Measurements from ENCODE around the gene ZNF629. TPM values are rescaled to one million over a fixed set of nuclear protein-coding genes. Genes with fewer than 3 reads are reported as not detected.

ZNF629 gene
- total RNA-seq, 1 experiment from 2014 or later: 10.9 TPM

GRCh38 chr16:30768583-30769181 lies 18.3 kb downstream of the ZNF629 start:
- no peak for DNase-seq (ENCODE audit: extremely low read depth, low read depth)

DNA sequence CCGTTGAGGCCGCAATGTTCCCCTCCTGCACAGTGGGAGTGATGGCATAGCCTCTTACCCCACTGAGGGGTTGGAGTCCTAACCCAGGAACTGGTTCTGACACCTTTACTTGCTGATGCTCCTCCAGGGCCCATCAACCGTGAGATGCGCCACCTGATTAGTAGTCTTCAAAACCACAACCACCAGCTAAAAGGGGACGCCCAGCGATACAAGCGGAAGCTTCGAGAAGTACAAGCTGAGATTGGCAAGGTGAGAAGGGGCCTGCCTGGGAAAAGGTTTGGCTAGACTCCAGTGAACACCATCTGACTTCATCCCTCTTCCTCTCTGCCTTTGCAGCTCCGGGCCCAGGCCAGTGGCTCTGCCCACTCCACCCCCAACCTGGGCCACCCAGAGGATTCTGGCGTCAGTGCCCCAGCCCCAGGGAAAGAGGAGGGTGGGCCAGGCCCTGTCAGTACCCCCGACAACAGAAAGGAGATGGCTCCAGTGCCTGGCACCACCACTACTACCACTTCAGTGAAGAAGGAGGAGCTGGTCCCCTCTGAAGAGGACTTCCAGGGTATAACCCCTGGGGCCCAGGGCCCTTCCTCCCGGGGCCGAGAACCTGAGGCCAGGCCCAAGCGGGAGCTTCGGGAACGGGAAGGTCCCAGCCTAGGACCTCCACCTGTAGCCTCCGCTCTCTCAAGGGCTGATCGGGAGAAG lies 19.1 kb downstream of the ZNF629 start:
- DNase-seq (ENCODE audit: extremely low read depth, low read depth): no peak

- DNase-seq (ENCODE audit: extremely low read depth, low read depth): no peak
Observed at GRCh38 chr16:30766933-30767284, 20.1 kb downstream of the ZNF629 start.

DNA sequence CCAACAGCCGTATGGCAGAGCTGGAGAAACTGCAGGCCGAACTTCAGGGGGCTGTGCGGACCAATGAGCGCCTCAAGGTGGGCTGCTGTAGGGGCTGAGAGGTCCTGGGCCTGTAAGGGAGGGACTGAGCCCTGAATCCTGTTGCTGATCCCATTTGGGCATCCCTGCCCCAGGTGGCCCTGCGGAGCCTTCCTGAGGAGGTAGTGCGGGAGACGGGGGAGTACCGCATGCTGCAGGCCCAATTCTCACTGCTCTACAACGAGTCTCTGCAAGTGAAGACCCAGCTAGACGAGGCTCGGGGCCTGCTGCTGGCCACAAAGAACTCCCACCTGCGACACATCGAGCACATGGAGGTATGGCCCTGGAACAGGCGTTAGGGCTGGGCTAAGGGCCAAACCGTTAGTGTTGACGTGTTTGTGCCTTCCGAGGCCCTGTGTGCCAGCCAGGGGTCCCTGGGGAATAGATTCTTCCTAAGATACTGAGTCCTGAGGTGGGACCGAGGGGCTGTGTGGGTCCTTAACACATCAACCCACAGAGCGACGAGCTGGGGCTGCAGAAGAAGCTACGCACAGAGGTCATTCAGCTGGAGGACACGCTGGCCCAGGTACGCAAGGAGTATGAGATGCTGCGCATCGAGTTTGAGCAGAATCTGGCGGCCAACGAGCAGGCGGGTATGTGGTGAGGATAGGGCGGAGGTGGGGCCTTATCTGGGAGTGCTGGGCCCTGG lies 20.6 kb downstream of the ZNF629 start:
- no peak for DNase-seq (ENCODE audit: extremely low read depth, low read depth)

- DNase-seq (ENCODE audit: extremely low read depth, low read depth): no peak
Observed at GRCh38 chr16:30764816-30765465, 22.1 kb downstream of the ZNF629 start.

DNA sequence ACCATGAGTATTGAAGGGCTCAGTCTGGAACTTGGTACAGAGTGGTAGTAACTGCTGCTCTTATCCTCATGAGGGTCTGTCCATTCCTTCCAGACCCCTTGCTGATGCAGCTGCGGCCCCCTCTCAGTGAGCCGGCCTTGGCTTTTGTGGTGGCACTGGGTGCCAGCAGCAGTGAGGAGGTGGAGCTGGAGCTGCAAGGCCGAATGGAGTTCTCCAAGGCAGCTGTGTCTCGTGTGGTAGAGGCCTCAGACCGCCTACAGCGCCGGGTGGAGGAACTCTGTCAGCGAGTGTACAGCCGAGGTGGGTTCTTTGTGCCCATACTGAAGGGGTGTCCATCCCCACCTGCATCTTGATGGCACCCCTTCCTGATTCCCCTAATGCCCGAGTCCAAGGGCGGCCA lies 22.9 kb downstream of the ZNF629 start:
- no peak for DNase-seq (ENCODE audit: extremely low read depth, low read depth)

DNA sequence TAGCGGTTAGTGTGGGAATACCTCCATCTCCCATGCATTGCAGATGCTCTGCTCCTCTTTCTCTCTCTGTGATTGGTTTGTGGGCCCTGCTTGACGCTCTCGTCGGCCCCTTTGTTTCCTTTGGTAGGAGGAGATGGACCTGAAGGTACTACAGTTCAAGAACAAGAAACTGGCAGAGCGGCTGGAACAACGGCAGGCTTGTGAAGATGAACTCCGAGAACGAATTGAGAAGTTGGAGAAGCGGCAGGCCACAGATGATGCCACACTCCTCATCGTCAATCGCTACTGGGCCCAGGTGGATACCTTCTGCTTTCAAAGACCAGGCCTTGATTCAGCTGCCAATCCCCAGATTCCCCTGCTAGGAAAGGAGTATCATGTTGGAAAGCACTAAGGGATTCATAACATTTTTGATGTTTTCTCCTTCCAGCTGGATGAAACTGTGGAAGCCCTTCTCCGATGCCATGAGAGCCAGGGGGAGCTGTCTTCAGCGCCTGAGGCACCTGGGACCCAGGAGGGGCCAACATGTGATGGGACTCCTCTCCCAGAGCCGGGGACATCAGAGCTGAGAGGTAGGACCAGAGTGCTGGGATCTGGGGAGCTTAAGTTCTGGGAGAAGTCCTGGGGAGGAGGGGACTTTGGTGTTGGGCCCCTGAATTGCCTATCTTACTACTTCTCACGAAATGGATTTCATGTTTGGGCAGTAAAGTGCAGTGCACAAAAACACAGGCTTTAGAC lies 23.8 kb downstream of the ZNF629 start:
- DNase-seq (ENCODE audit: extremely low read depth, low read depth): no peak

GRCh38 chr16:30761928-30762902 lies 24.8 kb downstream of the ZNF629 start, which contains the start of the genes CFAP119 and RNF40:
CFAP119 (minus strand) TSS chr16:30762062; CDS start chr16:30761748, 314 bp downstream.
RNF40 (plus strand) TSS chr16:30762322; CDS start chr16:30762546, 224 bp downstream.
- peak; percentile 98 for DNase-seq (ENCODE audit: extremely low read depth, low read depth)

GRCh38 chr16:30761427-30761927 lies 25.5 kb downstream of the ZNF629 start:
- DNase-seq (ENCODE audit: extremely low read depth, low read depth): no peak

DNA sequence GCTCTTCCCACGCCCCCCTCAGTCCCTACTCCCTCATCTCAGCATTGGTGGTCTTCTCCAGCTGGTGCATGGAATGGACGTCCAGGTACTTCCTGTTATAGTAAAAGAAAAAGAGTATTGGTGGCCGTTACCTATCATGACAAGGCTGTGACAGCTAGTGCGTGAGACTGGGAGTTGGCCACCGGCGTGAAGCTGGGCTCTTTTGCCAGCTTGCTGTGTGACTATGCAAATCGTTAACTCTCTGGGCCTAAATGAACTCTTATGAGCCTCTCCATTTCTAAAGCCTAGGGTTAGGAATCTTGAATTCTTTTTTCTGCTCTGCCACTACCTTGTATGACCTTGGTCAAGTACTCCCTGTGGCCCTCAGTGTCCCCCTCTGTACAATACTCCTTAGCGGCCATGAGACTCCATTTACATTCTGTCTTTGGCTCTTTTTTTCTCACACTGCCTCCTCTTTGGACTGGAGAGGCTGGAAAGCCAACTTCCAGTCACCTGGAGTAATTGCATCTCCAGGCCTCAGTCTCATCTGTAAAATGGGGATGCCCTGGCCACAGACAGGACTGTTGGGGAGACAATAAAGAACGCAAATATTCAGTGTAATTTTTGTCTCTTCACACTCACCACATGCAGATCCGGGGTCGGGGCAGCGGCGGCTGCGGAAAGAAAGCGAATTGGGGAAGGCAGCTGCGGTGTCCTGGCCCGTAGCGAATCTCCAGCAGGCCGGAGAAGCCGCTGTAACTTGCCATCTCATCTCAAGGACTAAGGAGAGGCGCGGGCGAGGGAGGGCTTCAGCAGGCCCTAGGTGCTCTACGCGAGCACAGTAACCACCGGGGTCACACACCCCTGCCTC lies 26.2 kb downstream of the ZNF629 start:
- no peak for DNase-seq (ENCODE audit: extremely low read depth, low read depth)

DNA sequence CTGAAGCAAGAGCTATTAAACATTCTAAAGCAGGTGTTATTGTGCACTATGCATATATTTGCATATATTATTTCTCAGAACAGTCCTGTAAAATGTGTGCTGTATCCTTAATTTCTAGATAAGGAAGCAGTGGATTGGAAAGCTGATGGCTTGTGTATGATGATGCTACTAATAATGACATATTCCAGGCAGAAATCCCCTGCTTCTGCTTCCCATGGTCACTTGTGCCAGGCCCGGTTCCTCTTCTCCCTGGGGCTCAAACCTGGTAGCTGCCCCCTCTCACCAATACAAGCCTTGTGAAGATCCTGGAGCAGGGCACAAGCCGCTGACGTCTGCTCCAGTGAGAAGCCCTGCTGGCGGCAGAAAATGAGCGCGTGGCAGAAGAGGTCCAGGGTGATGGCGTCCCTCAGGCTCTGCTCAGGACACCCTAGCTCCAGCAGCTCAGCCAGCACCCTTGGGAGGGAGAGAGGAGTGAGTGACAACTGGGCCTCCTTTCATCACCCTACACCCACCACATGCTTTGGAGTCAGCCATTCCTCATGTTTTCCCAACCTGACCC lies 26.9 kb downstream of the ZNF629 start:
- DNase-seq (ENCODE audit: extremely low read depth, low read depth): no peak

DNA sequence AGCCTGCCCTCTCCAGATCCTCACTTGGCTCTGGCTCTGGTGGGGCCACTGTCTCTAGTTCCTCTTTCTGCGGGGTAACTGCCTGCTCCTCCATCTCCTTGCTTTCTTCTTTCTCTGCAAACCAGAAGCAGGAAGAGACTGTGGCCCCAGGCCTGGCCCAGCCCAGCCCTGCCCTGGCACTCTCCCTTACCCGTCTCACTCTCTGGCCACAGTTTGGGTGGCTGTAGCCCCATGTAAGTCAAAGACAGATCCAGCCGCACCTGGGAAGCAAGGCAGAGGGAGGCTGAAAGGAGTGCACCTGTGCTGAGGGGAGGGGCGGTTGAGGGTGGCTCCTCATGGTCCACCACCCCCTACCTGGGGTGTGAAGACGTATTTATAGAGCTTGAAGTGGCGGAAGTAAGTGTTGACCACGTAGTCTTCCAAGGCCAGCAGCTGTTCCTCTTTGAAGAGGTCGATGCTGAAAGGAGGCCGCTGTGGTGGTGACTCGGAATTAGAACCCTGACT lies 28.0 kb downstream of the ZNF629 start:
- no peak for DNase-seq (ENCODE audit: extremely low read depth, low read depth)

DNA sequence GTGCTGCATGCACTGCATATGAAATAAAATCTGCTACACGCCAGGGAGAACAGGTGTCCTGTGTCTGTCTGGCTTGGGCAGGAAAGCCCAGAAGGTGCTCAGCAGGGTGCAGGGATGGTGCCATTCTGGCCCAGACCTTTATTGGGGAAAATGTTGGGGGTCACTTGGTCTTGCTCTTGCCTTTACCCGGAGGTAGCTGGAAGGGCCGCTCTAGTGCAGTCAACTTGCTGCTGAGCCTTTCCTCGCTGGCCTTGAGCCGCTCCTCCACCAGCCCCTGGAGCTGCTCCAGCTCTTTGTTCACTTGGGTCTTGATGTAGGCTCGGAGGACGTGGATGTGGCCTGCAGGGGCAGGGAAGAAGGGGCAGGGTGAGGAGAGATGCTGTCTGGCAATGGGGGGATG lies 29.7 kb downstream of the ZNF629 start:
- DNase-seq (ENCODE audit: extremely low read depth, low read depth): no peak

GRCh38 chr16:30756781-30757100 lies 30.3 kb downstream of the ZNF629 start:
- no peak for DNase-seq (ENCODE audit: extremely low read depth, low read depth)

DNA sequence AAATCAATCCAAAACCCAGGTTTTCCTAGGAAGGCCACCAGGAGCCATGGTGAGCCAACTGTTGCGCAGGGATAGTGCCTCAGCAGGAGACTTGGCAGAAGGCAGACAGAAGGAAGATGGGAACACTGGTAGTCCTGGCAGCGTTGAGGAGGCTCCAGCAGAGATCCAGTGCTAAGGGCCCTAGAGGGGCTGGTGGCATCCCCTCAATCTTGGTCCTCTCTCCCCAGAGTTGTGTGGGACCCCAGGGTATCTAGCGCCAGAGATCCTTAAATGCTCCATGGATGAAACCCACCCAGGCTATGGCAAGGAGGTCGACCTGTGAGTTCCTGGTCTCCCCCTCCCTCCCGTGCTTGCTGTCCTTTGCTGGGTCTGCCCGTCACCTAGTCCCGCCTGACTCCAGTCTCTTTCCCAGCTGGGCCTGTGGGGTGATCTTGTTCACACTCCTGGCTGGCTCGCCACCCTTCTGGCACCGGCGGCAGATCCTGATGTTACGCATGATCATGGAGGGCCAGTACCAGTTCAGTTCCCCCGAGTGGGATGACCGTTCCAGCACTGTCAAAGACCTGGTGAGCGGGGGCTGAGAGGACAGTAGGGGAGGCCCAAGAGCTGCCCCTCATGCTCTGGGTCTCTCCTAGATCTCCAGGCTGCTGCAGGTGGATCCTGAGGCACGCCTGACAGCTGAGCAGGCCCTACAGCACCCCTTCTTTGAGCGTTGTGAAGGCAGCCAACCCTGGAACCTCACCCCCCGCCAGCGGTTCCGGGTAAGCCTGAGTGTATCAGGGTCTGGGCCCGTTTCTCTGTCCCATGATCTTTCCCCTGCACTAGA lies 30.8 kb downstream of the ZNF629 start:
- no peak for DNase-seq (ENCODE audit: extremely low read depth, low read depth)

DNA sequence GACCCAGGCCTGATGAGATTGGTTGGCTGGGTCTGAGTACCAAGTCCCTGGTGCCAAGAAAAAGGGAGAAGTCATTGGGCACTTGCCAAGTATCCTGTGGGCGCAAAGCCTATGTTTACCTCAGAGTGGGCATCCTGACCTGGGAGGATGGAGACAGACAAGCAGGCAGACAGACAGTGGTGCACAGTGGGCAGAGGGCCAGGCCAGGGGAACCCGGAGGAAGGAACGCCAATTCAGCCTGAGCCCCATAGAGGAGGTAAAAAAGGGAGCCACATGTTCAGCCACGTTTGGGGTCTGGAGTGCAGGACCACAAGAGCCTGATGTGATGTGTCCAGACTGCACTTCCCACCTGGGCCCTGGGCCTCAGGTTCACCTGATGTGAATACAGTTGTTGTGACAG lies 33.4 kb downstream of the ZNF629 start:
- no peak for DNase-seq (ENCODE audit: extremely low read depth, low read depth)

- no peak for DNase-seq (ENCODE audit: extremely low read depth, low read depth)
Observed at GRCh38 chr16:30750876-30751465, 36.0 kb downstream of the ZNF629 start.

Data from NCI-H460 (cell line).